GM18520 (cell line): ENCODE results near the gene PNLDC1.
A peak's percentile ranks its signal among the peaks of the same experiment; 100 is the strongest.
"Not testable (repeated sequence)": the region's sequence is repeated elsewhere in the genome, so short reads cannot be mapped to it uniquely, and the experiment has no call there.

ENCODE experiments used
- ATAC-seq: cut with Tn5 transposase; IDR thresholded peaks from one replicate; pipeline ENCODE4 v1.9.1; 2021; ENCODE audit not compliant: unreplicated experiment

Gene PNLDC1

DNA sequence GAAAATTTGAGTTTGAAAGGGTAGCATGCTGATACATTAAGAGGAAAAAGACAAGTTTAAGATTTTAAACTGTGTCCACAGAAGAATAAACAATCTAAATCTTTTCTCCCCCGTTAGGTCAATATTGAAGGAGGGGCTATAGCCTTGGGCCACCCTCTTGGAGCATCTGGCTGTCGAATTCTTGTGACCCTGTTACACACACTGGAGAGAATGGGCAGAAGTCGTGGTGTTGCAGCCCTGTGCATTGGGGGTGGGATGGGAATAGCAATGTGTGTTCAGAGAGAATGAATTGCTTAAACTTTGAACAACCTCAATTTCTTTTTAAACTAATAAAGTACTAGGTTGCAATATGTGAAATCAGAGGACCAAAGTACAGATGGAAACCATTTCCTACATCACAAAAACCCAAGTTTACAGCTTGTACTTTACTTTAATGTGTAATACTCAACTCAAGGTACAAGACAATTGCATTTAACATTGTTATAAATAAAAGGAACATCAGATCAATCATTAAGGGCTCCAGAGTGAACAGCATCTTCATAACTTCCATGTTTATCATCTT lies 21.5 kb upstream of the PNLDC1 start:
- no peak for ATAC-seq

GRCh38 chr6:159788276-159788675 lies 11.8 kb upstream of the PNLDC1 start:
- no peak for ATAC-seq

- no peak for ATAC-seq
These were observed 11.2 kb upstream of the PNLDC1 start for GRCh38 chr6:159788753-159789376.

DNA sequence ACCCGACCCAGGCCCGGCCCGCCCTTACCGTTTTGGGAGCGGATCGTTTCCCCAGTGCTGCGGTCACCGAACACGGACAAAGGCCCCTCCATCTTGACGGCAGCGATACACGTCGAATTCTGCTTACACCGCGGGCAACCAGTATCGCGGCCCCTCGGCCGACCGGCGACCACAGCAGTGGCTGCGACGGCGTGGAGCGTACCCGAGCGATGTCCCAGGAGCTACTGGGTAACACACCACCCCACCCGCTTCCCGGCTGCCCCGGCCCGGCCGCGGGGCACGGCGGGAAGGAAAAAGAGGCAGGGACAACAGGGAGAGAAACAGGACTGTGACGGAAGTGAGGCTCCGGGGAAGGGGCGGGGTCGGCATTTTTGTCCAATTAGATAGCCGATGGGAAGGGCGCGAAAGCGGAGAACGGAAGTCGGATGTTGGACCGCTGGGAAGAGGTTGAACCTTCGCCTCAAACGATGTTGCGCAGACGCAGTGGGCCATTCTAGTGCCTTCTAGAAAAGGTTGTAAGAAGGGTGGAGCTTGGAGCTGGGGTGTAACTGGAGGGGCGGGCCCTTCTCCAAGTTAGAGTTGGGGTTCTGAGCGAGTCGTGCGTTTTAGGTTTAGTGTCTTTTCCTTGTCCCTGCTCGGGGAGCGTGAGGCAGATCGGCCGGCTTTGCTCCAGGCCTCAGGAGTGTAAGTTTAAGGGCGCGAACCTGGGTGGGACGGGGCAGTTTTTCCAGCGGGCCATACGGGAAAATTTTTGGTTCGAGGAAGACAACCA lies 10.5 kb upstream of the PNLDC1 start, which contains the start of gene TCP1:
Gene TCP1 (minus strand): TSS at position 226 of the 772 bp plus-strand sequence. CDS start 134 bp downstream, at position 92.
- peak; percentile 63 for ATAC-seq

DNA sequence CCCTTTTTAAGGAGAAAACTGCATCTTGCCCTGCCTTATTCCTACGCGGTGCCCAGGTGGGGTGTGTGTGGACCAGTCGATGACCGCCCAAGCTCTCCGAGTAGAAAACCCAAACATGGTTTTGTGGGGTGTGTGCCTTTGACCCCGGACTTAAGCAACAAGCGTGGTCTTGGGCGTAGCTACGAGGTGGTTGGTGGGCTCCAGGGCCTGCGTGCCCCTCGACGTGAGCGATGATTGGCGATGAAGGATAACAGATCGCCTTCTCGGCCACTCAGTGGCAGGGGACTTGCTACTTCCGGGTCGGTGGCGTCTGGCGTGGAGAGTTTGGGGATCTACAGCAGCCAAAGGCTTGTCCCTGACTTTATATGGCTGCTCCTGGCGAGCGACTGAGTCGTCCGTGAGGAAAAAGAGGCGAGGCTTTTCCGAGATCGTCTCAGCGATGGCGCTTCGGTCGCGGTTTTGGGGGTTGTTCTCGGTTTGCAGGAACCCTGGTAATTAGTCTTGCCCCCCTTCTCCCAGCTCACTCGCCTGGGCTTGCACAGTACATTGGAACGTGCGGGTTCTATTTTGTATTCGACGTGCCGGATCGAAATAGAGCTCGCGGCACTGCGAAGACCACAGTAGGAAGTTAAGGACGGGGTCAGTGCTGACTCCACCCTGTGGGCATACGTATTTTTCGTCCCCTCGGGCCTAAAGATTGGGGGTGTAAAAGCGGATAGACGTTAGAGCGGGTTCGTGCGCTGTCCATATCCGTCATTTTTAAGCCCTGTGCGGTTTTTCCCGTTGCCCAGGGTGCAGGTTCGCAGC lies 9.7 kb upstream of the PNLDC1 start, which contains the start of gene MRPL18:
Gene MRPL18 (plus strand): TSS at position 319 of the 807 bp plus-strand sequence. CDS start 121 bp downstream, at position 440.
- peak; percentile 82 for ATAC-seq

- no peak for ATAC-seq
These were observed 9.0 kb upstream of the PNLDC1 start for GRCh38 chr6:159790956-159791598.

DNA sequence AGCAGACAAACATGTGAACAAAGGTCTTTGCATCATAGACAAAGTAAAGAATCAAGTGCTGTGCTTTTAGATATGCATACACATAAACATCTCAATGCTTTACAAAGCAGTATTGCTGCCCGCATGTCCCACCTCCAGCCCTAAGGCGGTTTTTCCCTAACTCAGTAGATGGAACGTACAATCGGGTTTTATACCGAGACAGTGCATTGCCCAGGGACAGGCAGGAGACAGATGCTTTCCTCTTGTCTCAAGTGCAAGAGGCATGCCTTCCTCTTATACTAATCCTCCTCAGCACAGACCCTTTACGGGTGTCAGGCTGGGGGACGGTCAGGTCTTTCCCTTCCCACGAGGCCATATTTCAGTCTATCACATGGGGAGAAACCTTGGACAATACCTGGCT lies 5.1 kb upstream of the PNLDC1 start:
- ATAC-seq = not testable (repeated sequence)

GRCh38 chr6:159797554-159797953 lies 2.5 kb upstream of the PNLDC1 start:
- ATAC-seq = no peak

GRCh38 chr6:159801935-159802334 lies 1.9 kb downstream of the PNLDC1 start:
- no peak for ATAC-seq

- no peak for ATAC-seq
These were observed 4.4 kb downstream of the PNLDC1 start for GRCh38 chr6:159804504-159804903.

- no peak for ATAC-seq
These were observed 5.5 kb downstream of the PNLDC1 start for GRCh38 chr6:159805440-159806020.

DNA sequence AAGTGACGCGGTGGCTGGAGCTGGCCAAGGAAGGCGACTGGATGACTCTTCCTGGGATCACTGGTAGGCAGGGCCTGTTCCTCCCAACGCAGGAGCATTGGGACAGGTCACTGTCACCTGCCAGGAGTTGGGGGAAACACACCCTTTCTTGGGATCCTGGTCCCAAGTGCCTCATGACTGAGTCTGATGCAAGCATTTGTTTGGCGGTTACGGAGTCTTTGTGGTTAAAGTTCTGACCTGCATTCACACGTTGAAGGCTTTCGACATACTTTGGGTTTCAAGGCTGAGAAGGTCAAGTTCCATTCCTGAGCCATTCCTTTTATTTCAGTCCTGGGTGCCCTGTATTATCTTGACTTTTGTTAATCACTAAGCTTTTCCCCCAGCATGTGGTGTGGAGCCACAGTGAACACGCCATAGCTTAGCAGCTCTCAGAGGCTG lies 6.0 kb downstream of the PNLDC1 start:
- no peak for ATAC-seq

DNA sequence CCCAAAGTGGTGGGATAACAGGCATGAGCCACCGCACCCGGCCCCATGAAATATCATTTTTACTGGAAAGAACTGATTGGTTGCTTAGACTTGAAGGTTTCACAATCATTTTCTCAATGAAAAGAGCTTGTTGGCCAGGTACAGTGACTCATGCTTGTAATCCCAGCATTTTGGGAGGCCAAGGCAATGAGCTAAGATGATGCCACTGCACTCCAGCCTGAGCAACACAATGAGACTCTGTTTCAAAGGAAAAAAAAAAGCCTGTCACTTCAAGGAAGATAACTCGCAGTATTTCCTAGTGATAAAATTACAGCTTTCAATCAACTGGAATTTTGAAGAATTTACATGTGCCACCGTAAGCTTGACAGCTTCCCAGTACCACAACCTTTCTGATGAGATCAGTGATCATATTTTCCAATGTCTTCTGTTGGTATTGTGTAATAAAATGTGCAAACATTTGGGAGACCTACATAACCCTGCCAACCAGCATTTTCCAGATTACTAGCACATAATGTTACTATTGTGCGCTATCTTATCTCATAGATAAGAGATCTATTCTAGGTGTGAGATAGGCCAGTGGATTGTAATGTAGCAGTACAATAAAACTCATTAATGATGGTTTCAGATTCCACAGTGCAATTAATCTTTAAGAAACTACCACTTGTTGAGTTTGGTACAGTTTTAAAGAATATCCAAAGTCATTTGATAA lies 7.2 kb downstream of the PNLDC1 start:
- no peak for ATAC-seq

DNA sequence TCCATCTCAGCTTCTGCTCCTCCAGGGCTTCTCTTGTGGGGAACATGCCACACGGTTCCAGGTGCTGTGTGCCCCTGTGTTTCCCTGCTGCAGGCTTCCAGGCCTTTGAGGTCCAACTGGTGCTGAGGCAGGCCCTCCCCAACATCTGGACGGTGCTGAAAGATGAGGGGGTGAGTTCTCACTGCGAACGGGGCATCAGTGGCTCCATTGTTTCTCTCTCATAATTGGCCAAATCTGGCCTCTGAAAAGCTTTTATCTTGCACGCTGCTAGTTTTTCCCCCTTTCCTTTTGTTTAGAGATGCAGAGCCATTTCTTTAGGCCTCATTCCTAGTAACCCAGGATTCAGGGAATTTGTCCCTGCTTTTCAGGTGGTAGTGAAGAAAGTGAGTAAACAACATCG lies 8.6 kb downstream of the PNLDC1 start:
- no peak for ATAC-seq

DNA sequence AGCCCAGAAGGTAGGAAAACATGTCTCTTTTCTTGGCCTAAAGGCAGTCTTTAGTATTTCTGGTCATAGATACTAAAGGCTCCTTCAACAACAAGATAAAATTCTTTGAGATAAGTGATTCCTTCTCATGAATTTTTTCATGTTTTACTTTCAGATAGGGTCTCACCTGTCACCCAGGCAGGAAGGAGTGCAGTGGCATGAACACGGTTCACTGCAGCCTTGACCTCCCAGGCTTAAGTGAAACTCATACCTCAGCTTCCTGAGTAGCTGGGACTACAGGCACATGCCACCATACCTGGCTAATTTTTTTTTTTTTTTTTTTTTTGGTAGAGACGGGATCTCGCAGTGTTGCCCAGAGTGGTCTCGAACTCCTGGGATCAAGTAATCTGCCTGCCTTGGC lies 9.1 kb downstream of the PNLDC1 start:
- ATAC-seq = no peak

- ATAC-seq = no peak
These were observed 13.7 kb downstream of the PNLDC1 start for GRCh38 chr6:159813781-159814180.

DNA sequence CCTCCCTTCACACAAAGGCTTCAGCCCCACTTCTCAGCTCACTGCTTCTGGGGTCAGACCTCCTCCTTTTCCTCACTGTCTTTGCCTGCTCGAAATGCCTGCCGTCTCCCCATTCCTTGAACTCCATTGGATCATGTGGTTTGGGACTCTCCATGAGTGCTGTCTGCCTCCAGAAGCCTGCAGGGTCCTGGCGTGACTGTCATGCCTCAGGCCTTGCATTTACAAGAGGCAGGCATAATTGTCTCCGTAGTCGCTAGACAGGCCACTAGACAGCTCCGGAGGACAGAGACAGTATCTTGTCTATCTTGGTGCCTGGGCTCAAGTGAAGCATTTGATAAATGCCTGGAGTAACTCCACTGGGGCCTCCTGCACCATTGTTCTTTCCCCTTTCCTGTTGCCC lies 15.3 kb downstream of the PNLDC1 start:
- no peak for ATAC-seq

DNA sequence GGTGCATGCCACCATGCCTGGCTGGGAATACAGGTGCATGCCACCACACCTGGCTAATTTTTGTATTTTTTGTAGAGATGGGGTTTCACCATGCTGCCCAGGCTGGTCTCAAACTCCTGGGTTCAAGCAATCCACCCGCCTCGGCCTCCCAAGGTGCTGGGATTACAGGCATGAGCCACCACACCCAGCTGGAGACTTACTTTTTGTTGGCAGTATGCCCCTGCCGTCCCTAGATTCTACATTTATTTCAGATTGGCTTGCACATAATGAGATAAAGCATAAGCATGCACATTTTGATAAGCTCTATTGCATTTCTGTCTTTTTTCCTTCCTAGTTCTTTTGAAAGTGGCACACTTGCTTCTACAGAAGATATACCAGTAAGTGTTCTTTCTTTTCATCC lies 16.7 kb downstream of the PNLDC1 start:
- not testable (repeated sequence) for ATAC-seq

DNA sequence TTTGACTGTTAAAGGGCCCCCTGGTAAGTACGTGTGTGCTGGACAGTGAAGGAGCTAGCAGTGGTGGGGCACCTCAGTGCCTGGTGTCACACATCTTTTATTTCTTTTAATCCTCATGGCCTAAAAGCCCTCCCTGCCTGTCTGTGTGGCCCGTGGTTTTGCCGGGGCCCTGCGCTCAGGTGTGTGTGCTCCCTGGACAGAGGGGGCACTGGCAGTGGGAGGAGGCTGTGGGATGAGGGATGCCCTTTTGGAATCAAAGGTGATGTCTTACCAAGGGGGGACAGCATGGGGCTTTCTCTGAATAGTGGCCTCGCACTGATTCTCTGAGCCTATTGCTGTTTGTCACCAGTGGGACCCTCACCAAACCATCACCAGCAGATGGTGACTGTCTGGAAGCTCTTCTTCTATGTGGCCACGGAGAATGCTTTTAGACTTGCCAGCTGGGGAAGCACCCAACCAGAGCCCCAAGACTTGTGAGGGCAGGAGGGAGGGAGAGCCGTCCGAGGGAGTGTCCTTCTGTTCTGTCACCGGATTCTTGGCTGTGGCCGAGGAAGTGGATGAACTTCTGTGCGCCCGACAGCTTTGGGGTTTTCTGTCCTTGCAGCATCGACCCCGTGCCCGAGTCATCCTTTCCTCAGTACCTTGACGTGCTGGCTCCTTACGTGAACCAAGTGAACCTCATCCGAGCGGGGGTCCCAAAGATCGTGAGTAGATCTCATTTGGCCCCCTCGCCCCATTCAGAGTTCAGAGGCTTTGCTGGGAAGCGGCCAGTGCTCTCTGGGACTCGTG lies 18.1 kb downstream of the PNLDC1 start:
- ATAC-seq = no peak
